Ishikawa (cell line): Measurements from ENCODE around the gene TRIM2.

Experiments used
- CEBPB ChIP-seq: IDR thresholded peaks from 2 replicates; pipeline ENCODE4 v1.6.1; 2012
- CREB1 ChIP-seq: IDR thresholded peaks from 2 replicates; pipeline ENCODE4 v1.6.1; 2012; ENCODE audit warnings: low read depth
- EGR1 ChIP-seq: IDR thresholded peaks from 2 replicates; pipeline ENCODE4 v1.6.1; 2012
- EP300 ChIP-seq: IDR thresholded peaks from 2 replicates; pipeline ENCODE4 v1.6.1; 2012; ENCODE audit warnings: borderline replicate concordance
- FOXM1 ChIP-seq: IDR thresholded peaks from 2 replicates; pipeline ENCODE4 v1.6.1; 2012; ENCODE audit warnings: low read depth, borderline replicate concordance
- MAX ChIP-seq: IDR thresholded peaks from 2 replicates; pipeline ENCODE4 v1.6.1; 2012
- NFIC ChIP-seq: IDR thresholded peaks from 2 replicates; pipeline ENCODE4 v1.6.1; 2012
- RAD21 ChIP-seq: IDR thresholded peaks from 2 replicates; pipeline ENCODE4 v1.6.1; 2012; ENCODE audit warnings: low read depth
- TAF1 ChIP-seq: IDR thresholded peaks from 2 replicates; pipeline ENCODE4 v1.6.1; 2012; ENCODE audit warnings: low read depth, mild to moderate bottlenecking
- TCF12 ChIP-seq: IDR thresholded peaks from 2 replicates; pipeline ENCODE4 v1.6.1; 2012; ENCODE audit warnings: low read depth
- TEAD4 ChIP-seq: IDR thresholded peaks from 2 replicates; pipeline ENCODE4 v1.6.1; 2012
- YY1 ChIP-seq: IDR thresholded peaks from 2 replicates; pipeline ENCODE4 v1.6.1; 2012; ENCODE audit warnings: low read depth
- ZBTB7A ChIP-seq: IDR thresholded peaks from 2 replicates; pipeline ENCODE4 v1.6.1; 2012; ENCODE audit warnings: low read depth
- TF ChIP-seq, protein P1 (sequence below): IDR thresholded peaks from 2 replicates; pipeline ENCODE4 v1.6.1; 2012; ENCODE audit warnings: low read depth, mild to moderate bottlenecking
- TF ChIP-seq, protein P2 (sequence below): IDR thresholded peaks from 2 replicates; pipeline ENCODE4 v1.6.1; 2012

The TRIM2 gene

GRCh38 chr4:153245775-153246174 lies 41.5 kb downstream of the TRIM2 start:
- TF ChIP-seq, protein P1, sequence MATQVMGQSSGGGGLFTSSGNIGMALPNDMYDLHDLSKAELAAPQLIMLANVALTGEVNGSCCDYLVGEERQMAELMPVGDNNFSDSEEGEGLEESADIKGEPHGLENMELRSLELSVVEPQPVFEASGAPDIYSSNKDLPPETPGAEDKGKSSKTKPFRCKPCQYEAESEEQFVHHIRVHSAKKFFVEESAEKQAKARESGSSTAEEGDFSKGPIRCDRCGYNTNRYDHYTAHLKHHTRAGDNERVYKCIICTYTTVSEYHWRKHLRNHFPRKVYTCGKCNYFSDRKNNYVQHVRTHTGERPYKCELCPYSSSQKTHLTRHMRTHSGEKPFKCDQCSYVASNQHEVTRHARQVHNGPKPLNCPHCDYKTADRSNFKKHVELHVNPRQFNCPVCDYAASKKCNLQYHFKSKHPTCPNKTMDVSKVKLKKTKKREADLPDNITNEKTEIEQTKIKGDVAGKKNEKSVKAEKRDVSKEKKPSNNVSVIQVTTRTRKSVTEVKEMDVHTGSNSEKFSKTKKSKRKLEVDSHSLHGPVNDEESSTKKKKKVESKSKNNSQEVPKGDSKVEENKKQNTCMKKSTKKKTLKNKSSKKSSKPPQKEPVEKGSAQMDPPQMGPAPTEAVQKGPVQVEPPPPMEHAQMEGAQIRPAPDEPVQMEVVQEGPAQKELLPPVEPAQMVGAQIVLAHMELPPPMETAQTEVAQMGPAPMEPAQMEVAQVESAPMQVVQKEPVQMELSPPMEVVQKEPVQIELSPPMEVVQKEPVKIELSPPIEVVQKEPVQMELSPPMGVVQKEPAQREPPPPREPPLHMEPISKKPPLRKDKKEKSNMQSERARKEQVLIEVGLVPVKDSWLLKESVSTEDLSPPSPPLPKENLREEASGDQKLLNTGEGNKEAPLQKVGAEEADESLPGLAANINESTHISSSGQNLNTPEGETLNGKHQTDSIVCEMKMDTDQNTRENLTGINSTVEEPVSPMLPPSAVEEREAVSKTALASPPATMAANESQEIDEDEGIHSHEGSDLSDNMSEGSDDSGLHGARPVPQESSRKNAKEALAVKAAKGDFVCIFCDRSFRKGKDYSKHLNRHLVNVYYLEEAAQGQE = no peak
- TF ChIP-seq EP300 (no peak), FOXM1 (no peak), RAD21 (no peak), CREB1 (no peak), TEAD4 (no peak), TAF1 (no peak), TCF12 (no peak), MAX (no peak), YY1 (no peak), ZBTB7A (no peak), EGR1 (no peak)
- TF ChIP-seq, protein P2, sequence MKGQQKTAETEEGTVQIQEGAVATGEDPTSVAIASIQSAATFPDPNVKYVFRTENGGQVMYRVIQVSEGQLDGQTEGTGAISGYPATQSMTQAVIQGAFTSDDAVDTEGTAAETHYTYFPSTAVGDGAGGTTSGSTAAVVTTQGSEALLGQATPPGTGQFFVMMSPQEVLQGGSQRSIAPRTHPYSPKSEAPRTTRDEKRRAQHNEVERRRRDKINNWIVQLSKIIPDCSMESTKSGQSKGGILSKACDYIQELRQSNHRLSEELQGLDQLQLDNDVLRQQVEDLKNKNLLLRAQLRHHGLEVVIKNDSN = no peak

DNA sequence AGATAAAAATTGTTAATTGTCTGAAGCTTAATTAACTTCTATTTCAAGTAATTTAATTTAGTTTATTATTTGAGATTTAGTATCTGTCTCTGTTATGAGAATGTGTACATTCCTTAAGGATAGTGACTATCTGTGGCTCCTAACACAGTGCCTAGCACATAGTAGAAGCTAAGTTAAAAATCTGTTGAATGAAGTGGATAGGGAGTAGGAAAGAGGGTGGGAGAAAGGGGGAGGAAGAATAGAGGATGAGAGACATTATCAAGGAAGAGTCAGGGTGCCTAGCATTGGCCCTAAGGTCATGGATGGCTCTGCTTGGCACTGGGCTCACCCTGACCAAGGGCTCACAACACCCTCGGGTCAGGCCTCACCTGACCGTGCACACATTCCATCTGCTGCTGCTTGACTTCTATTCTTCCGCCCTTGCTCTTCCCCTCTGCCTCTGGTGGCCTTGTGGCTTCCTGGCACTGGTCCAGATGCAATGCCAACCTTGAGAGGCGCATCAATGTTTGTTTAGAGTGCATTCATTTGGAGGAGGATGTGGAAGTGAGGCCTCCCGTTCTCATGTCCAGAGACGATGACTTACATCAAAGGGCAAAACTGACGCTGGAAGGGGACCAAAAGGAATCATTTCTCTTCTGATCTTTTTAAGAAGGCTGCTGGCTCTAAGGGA lies 42.3 kb downstream of the TRIM2 start:
- TF ChIP-seq NFIC (peak; percentile 72), ZBTB7A (no peak)

DNA sequence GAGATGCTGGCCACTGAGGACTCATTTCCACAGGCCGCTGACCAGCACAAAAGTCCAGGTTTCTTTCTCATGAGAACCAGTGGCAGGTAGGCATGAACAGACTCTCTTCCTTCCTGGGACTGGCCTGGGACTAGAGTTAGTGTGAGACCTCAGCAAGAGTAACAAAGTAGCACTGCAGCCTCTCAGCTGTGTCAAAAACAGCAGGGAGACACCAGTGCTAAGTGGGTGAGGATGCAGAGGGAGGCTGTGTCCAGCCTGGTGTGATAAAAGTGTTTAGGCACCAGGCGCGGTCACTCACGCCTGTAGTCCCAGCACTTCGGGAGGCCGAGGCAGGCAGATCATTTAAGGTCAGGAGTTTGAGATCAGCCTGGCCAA lies 42.9 kb downstream of the TRIM2 start:
- TF ChIP-seq, protein P1 = no peak
- no peak for TF ChIP-seq TEAD4
- no peak for TF ChIP-seq CREB1
- no peak for TF ChIP-seq NFIC
- no peak for TF ChIP-seq EP300
- TF ChIP-seq EGR1 = no peak
- no peak for TF ChIP-seq RAD21

GRCh38 chr4:153248641-153249198 lies 44.5 kb downstream of the TRIM2 start:
- TF ChIP-seq CREB1 (no peak), RAD21 (no peak), EGR1 (no peak), CEBPB (no peak), ZBTB7A (no peak), MAX (0 out of 2 replicates have a peak, but pooled peaks have one; percentile 11), TAF1 (peak; percentile 22; the same call in 1 of the 2 replicates), FOXM1 (no peak), YY1 (no peak), EP300 (no peak), TEAD4 (no peak), NFIC (no peak; the same call in 1 of the 2 replicates)
- TF ChIP-seq, protein P1 = no peak
